Measurements from ENCODE around the gene ERO1B.
"Not testable (repeated sequence)": the region's sequence is repeated elsewhere in the genome, so short reads cannot be mapped to it uniquely, and the experiment has no call there.

The ERO1B gene

GRCh38 chr1:236315092-236315491, 33.3 kb upstream of the ERO1B start:
- H3K27me3 ChIP-seq (ENCODE audit: control insufficient read depth, insufficient read depth, low read length): no peaks in the 10 kb centered on the region
- no peaks in the 10 kb centered on the region for H3K4me1 ChIP-seq (ENCODE audit: control insufficient read depth, insufficient read depth, low read length)
- no peak overlapping the region for H3K9ac ChIP-seq (ENCODE audit: low read depth, low read length)
- H3K36me3 ChIP-seq (ENCODE audit: insufficient read depth, low read length): no peaks in the 10 kb centered on the region
- no peak overlapping the region for H3K4me2 ChIP-seq (ENCODE audit: low read length)
- H3K9me3 ChIP-seq (replicated peaks; ENCODE audit: low read length): no peaks in the 10 kb centered on the region
- H3K4me3 ChIP-seq (ENCODE audit: low read length): no peak overlapping the region

- not testable (repeated sequence) for H3K9ac ChIP-seq (ENCODE audit: low read depth, low read length); H3K4me1 ChIP-seq (ENCODE audit: control insufficient read depth, insufficient read depth, low read length); H3K27me3 ChIP-seq (ENCODE audit: control insufficient read depth, insufficient read depth, low read length); H3K36me3 ChIP-seq (ENCODE audit: insufficient read depth, low read length); H3K4me2 ChIP-seq (ENCODE audit: low read length); H3K4me3 ChIP-seq (ENCODE audit: low read length); H3K9me3 ChIP-seq (replicated peaks; ENCODE audit: low read length)
Observed at GRCh38 chr1:236314050-236314449, 32.3 kb upstream of the ERO1B start.

DNA sequence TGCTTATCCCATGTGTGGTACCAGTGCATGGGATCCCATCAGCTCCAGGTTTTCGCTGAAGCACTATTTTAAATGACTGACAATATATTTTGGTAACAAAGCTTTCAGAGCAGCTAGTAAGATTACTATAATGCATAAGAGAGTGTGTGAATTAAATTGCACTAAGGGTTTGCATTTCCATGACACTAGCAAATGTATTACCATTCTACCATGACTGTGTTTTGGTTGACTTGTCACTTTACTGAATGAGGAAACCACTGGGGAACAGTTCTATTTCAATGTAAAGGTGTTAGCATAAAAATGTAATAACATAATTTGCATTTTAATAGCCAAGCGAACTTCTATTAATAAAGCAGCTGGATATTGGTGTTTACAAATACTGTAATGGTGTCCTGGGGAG, 31.7 kb upstream of the ERO1B start:
- Histone ChIP-seq H3K9me3 (replicated peaks; ENCODE audit: low read length) (no peaks in the 10 kb centered on the region), H3K27me3 (ENCODE audit: control insufficient read depth, insufficient read depth, low read length) (no peaks in the 10 kb centered on the region), H3K4me1 (ENCODE audit: control insufficient read depth, insufficient read depth, low read length) (no peaks in the 10 kb centered on the region), H3K9ac (ENCODE audit: low read depth, low read length) (no peak overlapping the region), H3K4me2 (ENCODE audit: low read length) (no peak overlapping the region), H3K4me3 (ENCODE audit: low read length) (no peak overlapping the region), H3K36me3 (ENCODE audit: insufficient read depth, low read length) (no peaks in the 10 kb centered on the region)

DNA sequence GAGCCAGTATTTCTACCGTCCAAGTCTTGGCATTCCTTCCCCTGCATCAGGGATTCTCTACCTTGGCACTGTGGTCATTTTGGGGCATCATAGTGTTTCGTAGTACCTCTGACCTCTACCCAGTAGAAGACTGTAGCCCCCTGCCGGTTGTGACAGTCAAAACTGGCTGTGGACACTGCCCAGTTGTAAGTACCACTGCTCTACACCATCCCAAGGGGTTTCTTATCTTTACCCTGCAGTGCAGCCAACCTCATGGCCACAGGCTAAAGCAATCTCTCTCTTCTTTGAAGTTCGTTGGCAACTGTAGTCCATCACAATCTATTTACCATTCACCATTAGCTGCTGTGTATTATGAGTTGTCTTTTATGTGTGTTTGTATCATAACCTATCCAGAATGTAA, 29.3 kb upstream of the ERO1B start:
- Histone ChIP-seq H3K9me3 (replicated peaks; ENCODE audit: low read length) (no peaks in the 10 kb centered on the region), H3K4me1 (ENCODE audit: control insufficient read depth, insufficient read depth, low read length) (no peaks in the 10 kb centered on the region), H3K4me3 (ENCODE audit: low read length) (no peak overlapping the region), H3K36me3 (ENCODE audit: insufficient read depth, low read length) (no peaks in the 10 kb centered on the region), H3K27me3 (ENCODE audit: control insufficient read depth, insufficient read depth, low read length) (no peaks in the 10 kb centered on the region), H3K4me2 (ENCODE audit: low read length) (no peak overlapping the region), H3K9ac (ENCODE audit: low read depth, low read length) (no peak overlapping the region)

- H3K4me1 ChIP-seq (ENCODE audit: control insufficient read depth, insufficient read depth, low read length): no peaks in the 10 kb centered on the region
- no peaks in the 10 kb centered on the region for H3K27me3 ChIP-seq (ENCODE audit: control insufficient read depth, insufficient read depth, low read length)
- H3K4me2 ChIP-seq (ENCODE audit: low read length): no peak overlapping the region
- no peak overlapping the region for H3K4me3 ChIP-seq (ENCODE audit: low read length)
- H3K9ac ChIP-seq (ENCODE audit: low read depth, low read length): no peak overlapping the region
- H3K9me3 ChIP-seq (replicated peaks; ENCODE audit: low read length): no peaks in the 10 kb centered on the region
- no peaks in the 10 kb centered on the region for H3K36me3 ChIP-seq (ENCODE audit: insufficient read depth, low read length)
Observed at GRCh38 chr1:236308827-236309226, 27.1 kb upstream of the ERO1B start.

- Histone ChIP-seq H3K4me1 (ENCODE audit: control insufficient read depth, insufficient read depth, low read length) (no peaks in the 10 kb centered on the region), H3K4me2 (ENCODE audit: low read length) (no peak overlapping the region), H3K9ac (ENCODE audit: low read depth, low read length) (no peak overlapping the region), H3K9me3 (replicated peaks; ENCODE audit: low read length) (no peaks in the 10 kb centered on the region), H3K36me3 (ENCODE audit: insufficient read depth, low read length) (no peaks in the 10 kb centered on the region), H3K27me3 (ENCODE audit: control insufficient read depth, insufficient read depth, low read length) (no peaks in the 10 kb centered on the region), H3K4me3 (ENCODE audit: low read length) (no peak overlapping the region)
Observed at GRCh38 chr1:236307435-236307834, 25.7 kb upstream of the ERO1B start.

- H3K4me1 ChIP-seq (ENCODE audit: control insufficient read depth, insufficient read depth, low read length): no peaks in the 10 kb centered on the region
- H3K9ac ChIP-seq (ENCODE audit: low read depth, low read length): no peak overlapping the region
- no peaks in the 10 kb centered on the region for H3K9me3 ChIP-seq (replicated peaks; ENCODE audit: low read length)
- H3K4me3 ChIP-seq (ENCODE audit: low read length): no peak overlapping the region
- no peak overlapping the region for H3K4me2 ChIP-seq (ENCODE audit: low read length)
- H3K27me3 ChIP-seq (ENCODE audit: control insufficient read depth, insufficient read depth, low read length): peaks cover 9% of the 10 kb centered on the region
- H3K36me3 ChIP-seq (ENCODE audit: insufficient read depth, low read length): no peaks in the 10 kb centered on the region
Observed at GRCh38 chr1:236304682-236305081, 22.9 kb upstream of the ERO1B start.

DNA sequence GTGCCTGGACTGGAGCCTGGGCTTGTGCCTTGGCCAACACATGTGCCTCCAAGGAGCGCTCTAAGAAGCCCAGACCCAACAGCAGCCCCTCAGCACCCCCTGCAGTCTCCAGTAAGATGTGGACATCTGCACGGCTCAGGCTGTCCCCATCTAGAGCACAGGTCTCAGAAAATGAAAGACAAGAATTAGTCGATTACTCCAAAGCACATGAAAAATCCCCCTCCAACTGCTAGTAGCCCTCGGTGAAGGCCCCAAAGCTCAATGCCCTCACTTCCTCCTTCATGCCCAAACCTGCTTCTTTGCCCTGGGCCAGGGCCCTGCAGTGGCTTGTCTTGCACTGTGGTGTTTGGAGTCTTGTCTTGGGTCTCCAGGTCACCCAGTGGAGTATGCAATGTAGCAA, 21.9 kb upstream of the ERO1B start:
- H3K9me3 ChIP-seq (replicated peaks; ENCODE audit: low read length): no peaks in the 10 kb centered on the region
- H3K9ac ChIP-seq (ENCODE audit: low read depth, low read length): no peak overlapping the region
- H3K4me2 ChIP-seq (ENCODE audit: low read length): no peak overlapping the region
- H3K36me3 ChIP-seq (ENCODE audit: insufficient read depth, low read length): no peaks in the 10 kb centered on the region
- H3K4me3 ChIP-seq (ENCODE audit: low read length): no peak overlapping the region
- peaks cover 9% of the 10 kb centered on the region for H3K27me3 ChIP-seq (ENCODE audit: control insufficient read depth, insufficient read depth, low read length)
- no peaks in the 10 kb centered on the region for H3K4me1 ChIP-seq (ENCODE audit: control insufficient read depth, insufficient read depth, low read length)

GRCh38 chr1:236302941-236303340, 21.2 kb upstream of the ERO1B start:
- H3K27me3 ChIP-seq (ENCODE audit: control insufficient read depth, insufficient read depth, low read length): peaks cover 9% of the 10 kb centered on the region
- H3K9me3 ChIP-seq (replicated peaks; ENCODE audit: low read length): no peaks in the 10 kb centered on the region

DNA sequence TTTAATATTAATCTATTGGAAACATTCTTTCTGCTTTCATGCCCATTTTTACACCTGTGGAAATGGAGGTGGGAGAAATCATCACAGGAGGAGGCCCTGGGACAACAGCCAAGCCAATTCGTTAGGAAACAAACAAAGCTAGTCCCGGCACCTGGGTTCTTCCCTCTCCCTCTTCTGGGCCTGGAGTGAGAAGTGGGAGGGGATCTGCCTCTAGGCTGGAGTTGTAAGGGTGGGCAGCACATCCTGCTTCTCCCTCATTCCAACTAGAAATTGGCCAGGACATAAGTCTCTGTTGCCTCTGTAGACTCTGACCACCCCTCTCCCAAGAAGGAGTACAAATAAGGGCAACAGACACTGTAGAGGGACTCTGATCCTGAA, 20.2 kb upstream of the ERO1B start:
- Histone ChIP-seq H3K9ac (ENCODE audit: low read depth, low read length) (no peak overlapping the region), H3K36me3 (ENCODE audit: insufficient read depth, low read length) (no peaks in the 10 kb centered on the region), H3K4me2 (ENCODE audit: low read length) (no peak overlapping the region), H3K4me1 (ENCODE audit: control insufficient read depth, insufficient read depth, low read length) (no peaks in the 10 kb centered on the region), H3K27me3 (ENCODE audit: control insufficient read depth, insufficient read depth, low read length) (peaks cover 9% of the 10 kb centered on the region), H3K4me3 (ENCODE audit: low read length) (no peak overlapping the region), H3K9me3 (replicated peaks; ENCODE audit: low read length) (no peaks in the 10 kb centered on the region)

More at GRCh38 chr1:236302941-236303340, 21.2 kb upstream of the ERO1B start:
- no peak overlapping the region for H3K9ac ChIP-seq (ENCODE audit: low read depth, low read length)
- no peak overlapping the region for H3K4me2 ChIP-seq (ENCODE audit: low read length)
- no peaks in the 10 kb centered on the region for H3K4me1 ChIP-seq (ENCODE audit: control insufficient read depth, insufficient read depth, low read length)
- no peak overlapping the region for H3K4me3 ChIP-seq (ENCODE audit: low read length)
- no peaks in the 10 kb centered on the region for H3K36me3 ChIP-seq (ENCODE audit: insufficient read depth, low read length)

GRCh38 chr1:236301080-236301957, 19.6 kb upstream of the ERO1B start:
- Histone ChIP-seq H3K4me3 (ENCODE audit: low read length) (no peak overlapping the region), H3K9ac (ENCODE audit: low read depth, low read length) (no peak overlapping the region), H3K4me2 (ENCODE audit: low read length) (no peak overlapping the region), H3K36me3 (ENCODE audit: insufficient read depth, low read length) (no peaks in the 10 kb centered on the region), H3K9me3 (replicated peaks; ENCODE audit: low read length) (no peaks in the 10 kb centered on the region), H3K27me3 (ENCODE audit: control insufficient read depth, insufficient read depth, low read length) (peaks cover 9% of the 10 kb centered on the region), H3K4me1 (ENCODE audit: control insufficient read depth, insufficient read depth, low read length) (no peaks in the 10 kb centered on the region)

DNA sequence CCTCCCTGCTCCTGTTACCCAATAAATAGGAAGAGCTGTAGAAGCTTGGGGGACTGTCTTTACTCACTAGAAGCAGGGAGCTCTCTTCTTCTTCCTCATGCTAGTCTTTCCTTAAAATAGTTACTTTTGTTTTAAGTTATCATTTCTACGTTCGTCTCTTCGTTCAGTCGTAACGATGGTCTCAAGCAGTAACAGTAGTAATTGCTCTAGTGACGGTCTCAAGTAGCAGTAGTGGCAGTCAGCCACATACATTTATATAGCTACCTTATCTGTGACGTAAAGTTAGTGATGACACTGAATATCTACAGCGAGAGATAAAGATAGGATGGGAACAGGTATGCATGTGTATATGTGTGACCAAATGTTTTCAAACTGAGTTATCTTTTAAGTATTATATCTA, 15.4 kb upstream of the ERO1B start:
- H3K9me3 ChIP-seq (replicated peaks; ENCODE audit: low read length): no peaks in the 10 kb centered on the region
- H3K4me1 ChIP-seq (ENCODE audit: control insufficient read depth, insufficient read depth, low read length): no peaks in the 10 kb centered on the region
- no peaks in the 10 kb centered on the region for H3K36me3 ChIP-seq (ENCODE audit: insufficient read depth, low read length)
- no peak overlapping the region for H3K4me2 ChIP-seq (ENCODE audit: low read length)
- H3K27me3 ChIP-seq (ENCODE audit: control insufficient read depth, insufficient read depth, low read length): peaks cover 9% of the 10 kb centered on the region
- no peak overlapping the region for H3K9ac ChIP-seq (ENCODE audit: low read depth, low read length)
- H3K4me3 ChIP-seq (ENCODE audit: low read length): no peak overlapping the region
